ENCODE data around the gene OR7C2.
"Not testable (repeated sequence)": the region's sequence is repeated elsewhere in the genome, so short reads cannot be mapped to it uniquely, and the experiment has no call there.

Gene OR7C2

GRCh38 chr19:14941189-14941588, at the start of gene OR7C2:
OR7C2 (plus strand) TSS chr19:14941489; CDS start chr19:14941489, 0 bp downstream.
- in situ Hi-C loops (cut with MboI; ENCODE audit: low sequenced_read_pairs): no loop called here

- in situ Hi-C loops (cut with MboI; ENCODE audit: low sequenced_read_pairs): no loop called here
Observed at GRCh38 chr19:14901675-14902260, 39.5 kb upstream of the OR7C2 start.

GRCh38 chr19:14906711-14907110, 34.6 kb upstream of the OR7C2 start:
- in situ Hi-C loops (cut with MboI; ENCODE audit: low sequenced_read_pairs): no loop called here

- in situ Hi-C loops (cut with MboI; ENCODE audit: low sequenced_read_pairs): no loop called here
Observed at GRCh38 chr19:14915116-14915515, 26.2 kb upstream of the OR7C2 start.

GRCh38 chr19:14916848-14917247, 24.4 kb upstream of the OR7C2 start:
- in situ Hi-C loops (cut with MboI; ENCODE audit: low sequenced_read_pairs): no loop called here

GRCh38 chr19:14933506-14933905, 7.8 kb upstream of the OR7C2 start:
- in situ Hi-C loops (cut with MboI; ENCODE audit: low sequenced_read_pairs): no loop called here

GRCh38 chr19:14940266-14940665, 1.0 kb upstream of the OR7C2 start:
- in situ Hi-C loops (cut with MboI; ENCODE audit: low sequenced_read_pairs): no loop called here

GRCh38 chr19:14943601-14944000, 2.3 kb downstream of the OR7C2 start:
- in situ Hi-C loops (cut with MboI; ENCODE audit: low sequenced_read_pairs): no loop called here

GRCh38 chr19:14944456-14944855, 3.2 kb downstream of the OR7C2 start:
- in situ Hi-C loops (cut with MboI; ENCODE audit: low sequenced_read_pairs): no loop called here

- in situ Hi-C loops (cut with MboI; ENCODE audit: low sequenced_read_pairs): not testable (repeated sequence)
Observed at GRCh38 chr19:14949413-14949812, 8.1 kb downstream of the OR7C2 start.

GRCh38 chr19:14949876-14950275, 8.6 kb downstream of the OR7C2 start:
- in situ Hi-C loops (cut with MboI; ENCODE audit: low sequenced_read_pairs): no loop called here

GRCh38 chr19:14950421-14950820, 9.1 kb downstream of the OR7C2 start:
- in situ Hi-C loops (cut with MboI; ENCODE audit: low sequenced_read_pairs): no loop called here

GRCh38 chr19:14952767-14953166, 11.5 kb downstream of the OR7C2 start:
- in situ Hi-C loops (cut with MboI; ENCODE audit: low sequenced_read_pairs): no loop called here

- in situ Hi-C loops (cut with MboI; ENCODE audit: low sequenced_read_pairs): no loop called here
Observed at GRCh38 chr19:14954071-14954655, 12.9 kb downstream of the OR7C2 start.

GRCh38 chr19:14957464-14957863, 16.2 kb downstream of the OR7C2 start:
- in situ Hi-C loops (cut with MboI; ENCODE audit: low sequenced_read_pairs): no loop called here

- in situ Hi-C loops (cut with MboI; ENCODE audit: low sequenced_read_pairs): no loop called here
Observed at GRCh38 chr19:14959263-14959662, 18.0 kb downstream of the OR7C2 start.

GRCh38 chr19:14961956-14962685, 20.8 kb downstream of the OR7C2 start:
- in situ Hi-C loops (cut with MboI; ENCODE audit: low sequenced_read_pairs): no loop called here

- in situ Hi-C loops (cut with MboI; ENCODE audit: low sequenced_read_pairs): no loop called here
Observed at GRCh38 chr19:14968247-14968646, 27.0 kb downstream of the OR7C2 start.

GRCh38 chr19:14971474-14971873, 30.2 kb downstream of the OR7C2 start:
- in situ Hi-C loops (cut with MboI; ENCODE audit: low sequenced_read_pairs): no loop called here

- in situ Hi-C loops (cut with MboI; ENCODE audit: low sequenced_read_pairs): no loop called here
Observed at GRCh38 chr19:14972676-14973075, 31.4 kb downstream of the OR7C2 start.

- in situ Hi-C loops (cut with MboI; ENCODE audit: low sequenced_read_pairs): no loop called here
Observed at GRCh38 chr19:14974488-14974887, 33.2 kb downstream of the OR7C2 start.

GRCh38 chr19:14977128-14977527, 35.8 kb downstream of the OR7C2 start:
- in situ Hi-C loops (cut with MboI; ENCODE audit: low sequenced_read_pairs): no loop called here
